OCI-LY7 (cell line): Measurements from ENCODE around the gene TMC7. TPM values are rescaled to one million over a fixed set of nuclear protein-coding genes. Genes with fewer than 3 reads are reported as not detected.
A peak's percentile ranks its signal among the peaks of the same experiment; 100 is the strongest.

Experiments used
- BruUV-seq: library from RNA; stranded (reverse); fragments of 400-500 nt; replicated peaks from 2 replicates; lab custom pipeline; 2021; lab: Mats Ljungman, UMichigan
- CTCF ChIA-PET: fragments of 300-600 bp; sonication (Branson Sonifier 250); formaldehyde crosslinking; loops from one replicate; lab custom pipeline; 2022; ENCODE audit warnings: antibody characterized with exemption; ENCODE audit not compliant: unreplicated experiment; lab: Charles Lee
- POLR2A ChIA-PET: fragments of 300-600 bp; sonication (Branson Sonifier 250); formaldehyde crosslinking; loops from one replicate; lab custom pipeline; 2022; ENCODE audit warnings: antibody characterized with exemption; lab: Charles Lee
- DNase-seq: peaks from one replicate; pipeline ENCODE4 v3.0.0-alpha.2; 2015; ENCODE audit warnings: low spot score
- H2AFZ ChIP-seq: fragments of 200-600 bp; sonication (generic), shearing (Covaris generic); 2 replicates; pipeline ENCODE4 v1.6.1; 2014; ENCODE audit warnings: mild to moderate bottlenecking, antibody characterized with exemption, low read length, moderate library complexity
- H3K27ac ChIP-seq: fragments of 200-600 bp; sonication (generic); 2 replicates; pipeline ENCODE4 v1.5.1; 2014; ENCODE audit warnings: mixed run types, low read depth, mild to moderate bottlenecking, moderate library complexity, low read length, inconsistent platforms; ENCODE audit not compliant: poor library complexity, severe bottlenecking
- H3K36me3 ChIP-seq: fragments of 200-600 bp; sonication (generic); 2 replicates; pipeline ENCODE4 v1.6.1; 2014; ENCODE audit warnings: mild to moderate bottlenecking, antibody characterized with exemption, low read length, moderate library complexity, mixed read lengths; ENCODE audit not compliant: insufficient read depth
- H3K4me1 ChIP-seq: fragments of 200-600 bp; sonication (generic); 2 replicates; pipeline ENCODE4 v1.5.1; 2014; ENCODE audit warnings: mild to moderate bottlenecking, low read length; ENCODE audit not compliant: insufficient read depth, poor library complexity, severe bottlenecking
- H3K4me2 ChIP-seq: fragments of 200-600 bp; sonication (generic); 2 replicates; pipeline ENCODE4 v1.6.1; 2014; ENCODE audit warnings: mild to moderate bottlenecking, low read length
- H3K4me3 ChIP-seq: fragments of 200-600 bp; sonication (generic); 2 replicates; pipeline ENCODE4 v1.5.1; 2014; ENCODE audit warnings: mild to moderate bottlenecking, low read depth, low read length; ENCODE audit not compliant: poor library complexity, severe bottlenecking
- H3K79me2 ChIP-seq: fragments of 200-600 bp; sonication (generic); 2 replicates; pipeline ENCODE4 v1.6.1; 2016; ENCODE audit warnings: low read depth, mild to moderate bottlenecking, low read length, moderate library complexity, mixed read lengths; ENCODE audit not compliant: insufficient read depth
- H3K9me2 ChIP-seq: fragments of 200-600 bp; sonication (generic); 2 replicates; pipeline ENCODE4 v1.6.1; 2016; ENCODE audit warnings: mild to moderate bottlenecking, low read length, mixed read lengths; ENCODE audit not compliant: insufficient read depth
- H3K9me3 ChIP-seq: fragments of 200-600 bp; sonication (generic); 2 replicates; pipeline ENCODE4 v1.6.1; 2014; ENCODE audit warnings: mild to moderate bottlenecking, mixed run types, low read length, mixed read lengths
- H4K20me1 ChIP-seq: fragments of 200-600 bp; sonication (generic); 2 replicates; pipeline ENCODE4 v1.6.1; 2014; ENCODE audit warnings: mild to moderate bottlenecking, antibody characterized with exemption, low read length, moderate library complexity, mixed read lengths; ENCODE audit not compliant: insufficient read depth
- EZH2phosphoT487 ChIP-seq: fragments of 200-600 bp; sonication (generic); IDR thresholded peaks from 2 replicates; pipeline ENCODE4 v1.6.1; 2018; ENCODE audit warnings: low read depth, borderline replicate concordance, mild to moderate bottlenecking, mixed run types, antibody characterized with exemption, low read length, moderate library complexity, mixed read lengths
- intact Hi-C: fragments of 100-400 bp; cut with micrococcal nuclease; formaldehyde crosslinking; loops from one replicate; pipeline ENCODE4 v1.10.0; 2022; ENCODE audit not compliant: unreplicated experiment
- total RNA-seq, 2 experiments: library from RNA; depleted of rRNA in 1 of 2; stranded (reverse); fragments of >200 nt in 1 of 2; shearing (Covaris generic) in 1 of 2; gene quantifications; 2 replicates each; pipeline ENCODE4 v1.2.3, GENCODE V29; 2014 to 2022
- TF ChIP-seq, protein P1 (sequence below): fragments of 200-600 bp; sonication (generic); conservative IDR thresholded peaks from 2 replicates; pipeline ENCODE4 v1.5.1; 2014; ENCODE audit warnings: mild to moderate bottlenecking, antibody characterized with exemption, low read length, moderate library complexity, mixed read lengths

Gene TMC7
- total RNA-seq, 2 experiments from 2014 or later: not detected

DNA sequence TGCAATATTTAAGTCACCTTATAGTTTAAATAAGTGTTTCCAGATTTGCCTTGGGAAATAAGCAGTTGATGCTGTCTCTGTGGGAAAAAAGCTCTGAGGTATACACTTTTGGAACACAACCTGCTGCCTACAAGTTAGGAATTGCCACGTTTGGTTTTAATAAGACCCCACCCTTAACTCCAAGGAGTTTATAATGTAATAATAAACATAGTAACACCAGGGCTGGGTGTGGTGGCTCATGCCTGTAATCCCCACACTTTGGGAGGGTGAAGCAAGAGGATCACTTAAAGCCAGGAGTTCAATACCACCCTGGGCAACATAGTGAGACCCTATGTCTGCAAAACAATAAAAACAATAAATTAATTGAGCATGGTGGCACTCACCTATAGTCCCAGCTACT lies 41.7 kb upstream of the TMC7 start:
- no peaks in the 10 kb centered on the region for H3K79me2 ChIP-seq
- no peaks in the 10 kb centered on the region for H3K9me2 ChIP-seq
- no peak for DNase-seq
- no peak overlapping the region for H3K27ac ChIP-seq
- ChIA-PET POLR2A (no interaction called here), CTCF (no interaction called here)
- no peaks in the 10 kb centered on the region for H3K9me3 ChIP-seq
- intact Hi-C loops: no loop called here
- no peaks in the 10 kb centered on the region for H3K36me3 ChIP-seq
- BruUV-seq: no TSS peak
- H3K4me2 ChIP-seq: no peak overlapping the region
- TF ChIP-seq, protein P1, sequence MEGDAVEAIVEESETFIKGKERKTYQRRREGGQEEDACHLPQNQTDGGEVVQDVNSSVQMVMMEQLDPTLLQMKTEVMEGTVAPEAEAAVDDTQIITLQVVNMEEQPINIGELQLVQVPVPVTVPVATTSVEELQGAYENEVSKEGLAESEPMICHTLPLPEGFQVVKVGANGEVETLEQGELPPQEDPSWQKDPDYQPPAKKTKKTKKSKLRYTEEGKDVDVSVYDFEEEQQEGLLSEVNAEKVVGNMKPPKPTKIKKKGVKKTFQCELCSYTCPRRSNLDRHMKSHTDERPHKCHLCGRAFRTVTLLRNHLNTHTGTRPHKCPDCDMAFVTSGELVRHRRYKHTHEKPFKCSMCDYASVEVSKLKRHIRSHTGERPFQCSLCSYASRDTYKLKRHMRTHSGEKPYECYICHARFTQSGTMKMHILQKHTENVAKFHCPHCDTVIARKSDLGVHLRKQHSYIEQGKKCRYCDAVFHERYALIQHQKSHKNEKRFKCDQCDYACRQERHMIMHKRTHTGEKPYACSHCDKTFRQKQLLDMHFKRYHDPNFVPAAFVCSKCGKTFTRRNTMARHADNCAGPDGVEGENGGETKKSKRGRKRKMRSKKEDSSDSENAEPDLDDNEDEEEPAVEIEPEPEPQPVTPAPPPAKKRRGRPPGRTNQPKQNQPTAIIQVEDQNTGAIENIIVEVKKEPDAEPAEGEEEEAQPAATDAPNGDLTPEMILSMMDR: no peak
- TF ChIP-seq EZH2phosphoT487: no peak
- H2AFZ ChIP-seq: no peak overlapping the region
- no peak overlapping the region for H3K4me3 ChIP-seq
- no peaks in the 10 kb centered on the region for H3K4me1 ChIP-seq
- H4K20me1 ChIP-seq: no peaks in the 10 kb centered on the region

DNA sequence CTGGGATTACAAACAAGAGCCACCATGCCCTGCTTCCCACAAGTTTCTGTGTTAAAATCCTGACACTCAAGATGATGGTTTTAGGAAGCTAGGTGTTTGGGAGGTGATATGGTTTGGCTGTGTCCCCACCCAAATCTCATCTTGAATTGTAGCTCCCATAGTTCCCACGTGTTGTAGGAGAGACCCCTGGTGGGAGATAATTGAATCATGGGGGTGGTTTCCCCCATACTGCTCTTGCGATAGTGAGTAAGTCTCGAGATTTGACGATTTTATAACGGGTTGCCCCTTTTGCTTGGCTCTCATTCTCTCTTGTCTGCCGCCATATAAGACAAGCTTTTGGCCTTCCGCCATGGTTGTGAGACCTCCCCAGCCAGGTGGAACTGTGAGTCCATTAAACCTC lies 40.3 kb upstream of the TMC7 start:
- Histone ChIP-seq H3K4me3 (no peak overlapping the region), H3K9me3 (no peaks in the 10 kb centered on the region), H4K20me1 (no peaks in the 10 kb centered on the region), H3K79me2 (no peaks in the 10 kb centered on the region), H2AFZ (no peak overlapping the region), H3K36me3 (no peaks in the 10 kb centered on the region), H3K4me1 (no peaks in the 10 kb centered on the region), H3K27ac (no peak overlapping the region), H3K4me2 (no peak overlapping the region), H3K9me2 (no peaks in the 10 kb centered on the region)
- ChIA-PET CTCF (no interaction called here), POLR2A (interaction anchor here (0.7 kb wide), 1 partner anchor 513 kb away, joined by 3 read pairs; no protein-coding TSS in a partner anchor)
- TF ChIP-seq, protein P1: 0 out of 2 replicates have a peak, but pooled peaks have one; percentile 12
- TF ChIP-seq EZH2phosphoT487: no peak
- peak; percentile 14 for DNase-seq
- no TSS peak for BruUV-seq
- intact Hi-C loops: no loop called here

DNA sequence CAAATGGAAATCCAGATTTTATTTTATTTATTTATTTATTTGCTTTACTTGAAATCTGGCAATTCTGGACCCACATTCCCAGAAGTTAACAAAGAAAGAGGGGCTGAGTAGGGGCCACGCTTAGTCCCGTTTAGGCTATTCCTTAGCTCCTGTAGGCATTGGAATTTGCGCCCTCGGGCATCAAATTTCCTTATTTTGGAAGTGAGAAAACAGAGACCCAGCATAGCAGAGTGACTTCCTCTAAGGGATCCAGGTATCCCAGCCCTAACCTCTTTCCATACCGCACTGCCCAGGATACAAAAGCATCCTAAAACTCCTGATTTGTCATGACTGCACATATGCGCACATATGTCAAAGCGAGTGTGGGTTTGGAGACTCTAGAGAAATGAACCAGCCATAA lies 38.5 kb upstream of the TMC7 start:
- Histone ChIP-seq H3K9me2 (no peaks in the 10 kb centered on the region), H3K4me3 (no peak overlapping the region), H3K4me2 (no peak overlapping the region), H3K27ac (no peak overlapping the region), H3K9me3 (no peaks in the 10 kb centered on the region), H3K36me3 (no peaks in the 10 kb centered on the region), H3K79me2 (no peaks in the 10 kb centered on the region), H4K20me1 (no peaks in the 10 kb centered on the region), H2AFZ (no peak overlapping the region; the same call in 1 of the 2 replicates), H3K4me1 (no peaks in the 10 kb centered on the region)
- DNase-seq: no peak
- BruUV-seq: no TSS peak
- ChIA-PET POLR2A (no interaction called here), CTCF (no interaction called here)
- TF ChIP-seq, protein P1: no peak
- no peak for TF ChIP-seq EZH2phosphoT487
- intact Hi-C loops: loop anchor here (5.0 kb wide), 1 partner anchor 48 kb away; no protein-coding TSS in a partner anchor
